ENCODE data around the gene HYAL2. TPM values are rescaled to one million over a fixed set of nuclear protein-coding genes. Genes with fewer than 3 reads are reported as not detected.

The HYAL2 gene
- polyA plus RNA-seq, 2 of the 4 experiments (the other 2 are of a cell fraction): 24.5 to 31.0 TPM

- WGBS (ENCODE audit: missing lambda C conversion rate): 77% methylated on average over 15 of the region's 53 CpGs
- ChIA-PET POLR2A (no interaction called here), CTCF (interaction anchor here (1.6 to 4.1 kb wide), 2 partner anchors 18 to 178 kb away, joined by 4 to 14 read pairs; no protein-coding TSS in a partner anchor)
- Histone ChIP-seq H3K4me2 (no peak overlapping the region), H3K4me3 (no peak overlapping the region), H3K9me3 (no peaks in the 10 kb centered on the region), H3K27ac (no peak overlapping the region), H3K4me1 (no peaks in the 10 kb centered on the region)
- FAIRE-seq (no peak), DNase-seq (ENCODE audit: low read depth in 1 of 2, low spot score in 1 of 2) (no peak), ATAC-seq (peak in 1 of 2 experiments; percentile 47; a peak in 3 of 6 replicates)
- TF ChIP-seq RCOR1 (IDR thresholded peaks at IDR 0.05; ENCODE audit: low read depth, low read length): no peak
Measured at GRCh38 chr3:50365080-50365841, 42.7 kb upstream of the HYAL2 start.

GRCh38 chr3:50364573-50365079 is 42.1 kb upstream of the HYAL2 start:
- POLR2A ChIA-PET: no interaction called here
- TF ChIP-seq NFE2L2 (conservative IDR thresholded peaks at IDR 0.05; ENCODE audit: low read length): no peak
- no peak for TF ChIP-seq PHF8 (IDR thresholded peaks at IDR 0.05; ENCODE audit: borderline replicate concordance, low read depth)
- no peak for TF ChIP-seq USF2 (IDR thresholded peaks at IDR 0.05)
- TF ChIP-seq EP300 (IDR thresholded peaks at IDR 0.05): no peak
- no peak for TF ChIP-seq ATOH8 (CRISPR knock-in tag; IDR thresholded peaks at IDR 0.05; ENCODE audit: low read depth)
- TF ChIP-seq PBX3 (IDR thresholded peaks at IDR 0.05): no peak
- TF ChIP-seq MAZ (IDR thresholded peaks at IDR 0.05; ENCODE audit: borderline replicate concordance, low read depth, low read length): no peak
- no peak for TF ChIP-seq EHF (CRISPR knock-in tag; IDR thresholded peaks at IDR 0.05)
- TF ChIP-seq HOXA7 (CRISPR knock-in tag; IDR thresholded peaks at IDR 0.05): no peak
- no peak for TF ChIP-seq BHLHE40 (IDR thresholded peaks at IDR 0.05; ENCODE audit: low read depth, low read length)
- TF ChIP-seq, protein P1, sequence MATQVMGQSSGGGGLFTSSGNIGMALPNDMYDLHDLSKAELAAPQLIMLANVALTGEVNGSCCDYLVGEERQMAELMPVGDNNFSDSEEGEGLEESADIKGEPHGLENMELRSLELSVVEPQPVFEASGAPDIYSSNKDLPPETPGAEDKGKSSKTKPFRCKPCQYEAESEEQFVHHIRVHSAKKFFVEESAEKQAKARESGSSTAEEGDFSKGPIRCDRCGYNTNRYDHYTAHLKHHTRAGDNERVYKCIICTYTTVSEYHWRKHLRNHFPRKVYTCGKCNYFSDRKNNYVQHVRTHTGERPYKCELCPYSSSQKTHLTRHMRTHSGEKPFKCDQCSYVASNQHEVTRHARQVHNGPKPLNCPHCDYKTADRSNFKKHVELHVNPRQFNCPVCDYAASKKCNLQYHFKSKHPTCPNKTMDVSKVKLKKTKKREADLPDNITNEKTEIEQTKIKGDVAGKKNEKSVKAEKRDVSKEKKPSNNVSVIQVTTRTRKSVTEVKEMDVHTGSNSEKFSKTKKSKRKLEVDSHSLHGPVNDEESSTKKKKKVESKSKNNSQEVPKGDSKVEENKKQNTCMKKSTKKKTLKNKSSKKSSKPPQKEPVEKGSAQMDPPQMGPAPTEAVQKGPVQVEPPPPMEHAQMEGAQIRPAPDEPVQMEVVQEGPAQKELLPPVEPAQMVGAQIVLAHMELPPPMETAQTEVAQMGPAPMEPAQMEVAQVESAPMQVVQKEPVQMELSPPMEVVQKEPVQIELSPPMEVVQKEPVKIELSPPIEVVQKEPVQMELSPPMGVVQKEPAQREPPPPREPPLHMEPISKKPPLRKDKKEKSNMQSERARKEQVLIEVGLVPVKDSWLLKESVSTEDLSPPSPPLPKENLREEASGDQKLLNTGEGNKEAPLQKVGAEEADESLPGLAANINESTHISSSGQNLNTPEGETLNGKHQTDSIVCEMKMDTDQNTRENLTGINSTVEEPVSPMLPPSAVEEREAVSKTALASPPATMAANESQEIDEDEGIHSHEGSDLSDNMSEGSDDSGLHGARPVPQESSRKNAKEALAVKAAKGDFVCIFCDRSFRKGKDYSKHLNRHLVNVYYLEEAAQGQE (IDR thresholded peaks at IDR 0.05): no peak
- TF ChIP-seq HOXB5 (CRISPR knock-in tag; IDR thresholded peaks at IDR 0.05): no peak
- no peak for DNase-seq (ENCODE audit: low read depth in 1 of 2, low spot score in 1 of 2)
- Histone ChIP-seq H3K27ac (no peak overlapping the region), H3K4me2 (no peak overlapping the region), H3K9me3 (no peaks in the 10 kb centered on the region), H3K4me1 (no peaks in the 10 kb centered on the region), H3K4me3 (no peak overlapping the region)
- CTCF ChIA-PET: interaction anchor here (0.6 to 4.1 kb wide), 3 partner anchors 12 to 1237 kb away, joined by 3 to 14 read pairs (median 3); no protein-coding TSS in a partner anchor
- 91% methylated on average over 31 of the region's 48 CpGs for WGBS (ENCODE audit: missing lambda C conversion rate)
- ATAC-seq: no peak
- no peak for FAIRE-seq

DNA sequence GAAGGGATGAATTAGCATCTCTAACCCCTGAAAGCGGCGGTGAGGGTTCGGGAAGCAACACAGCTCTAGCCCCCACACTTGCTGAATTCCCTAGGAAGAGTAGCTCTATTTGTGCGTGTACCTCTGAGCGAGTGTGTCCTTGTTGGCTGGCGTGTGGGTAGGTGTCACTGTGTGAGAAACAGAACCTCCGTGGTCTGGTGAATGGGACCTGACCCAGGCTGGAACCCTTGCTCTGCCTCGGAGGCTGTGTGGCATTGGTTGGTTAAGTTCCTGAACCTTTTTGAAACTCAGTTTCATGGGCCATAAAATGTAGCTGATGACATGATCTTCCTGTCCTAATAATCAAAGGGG is 37.2 kb upstream of the HYAL2 start:
- Histone ChIP-seq H3K4me3 (no peak overlapping the region; the same call in 2 of the 3 replicates), H3K9me3 (no peaks in the 10 kb centered on the region), H3K27ac (peak overlapping the region in 1 of 2 experiments; percentile 53; a peak in 3 of 6 replicates), H3K4me2 (peak overlapping the region; percentile 64; the same call in 2 of the 3 replicates), H3K4me1 (peaks cover 25% of the 10 kb centered on the region)
- FAIRE-seq (no peak), ATAC-seq (peak; percentile 19 to 35; a peak in 5 of 6 replicates), DNase-seq (ENCODE audit: low read depth in 1 of 2, low spot score in 1 of 2) (no peak)
- ChIA-PET CTCF (interaction anchor here (1.6 kb wide), 1 partner anchor 10 kb away, joined by 4 read pairs; no protein-coding TSS in a partner anchor), POLR2A (interaction anchor here (0.8 to 1.6 kb wide), 2 partner anchors 9 kb away, joined by 5 read pairs; partner anchors contain the start of genes CYB561D2 and NPRL2)
- TF ChIP-seq, protein P2, sequence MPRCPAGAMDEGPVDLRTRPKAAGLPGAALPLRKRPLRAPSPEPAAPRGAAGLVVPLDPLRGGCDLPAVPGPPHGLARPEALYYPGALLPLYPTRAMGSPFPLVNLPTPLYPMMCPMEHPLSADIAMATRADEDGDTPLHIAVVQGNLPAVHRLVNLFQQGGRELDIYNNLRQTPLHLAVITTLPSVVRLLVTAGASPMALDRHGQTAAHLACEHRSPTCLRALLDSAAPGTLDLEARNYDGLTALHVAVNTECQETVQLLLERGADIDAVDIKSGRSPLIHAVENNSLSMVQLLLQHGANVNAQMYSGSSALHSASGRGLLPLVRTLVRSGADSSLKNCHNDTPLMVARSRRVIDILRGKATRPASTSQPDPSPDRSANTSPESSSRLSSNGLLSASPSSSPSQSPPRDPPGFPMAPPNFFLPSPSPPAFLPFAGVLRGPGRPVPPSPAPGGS (IDR thresholded peaks at IDR 0.05): no peak
- TF ChIP-seq KDM5A (IDR thresholded peaks at IDR 0.05) (no peak), RAD21 (conservative IDR thresholded peaks at IDR 0.05 in 1 of 2, IDR thresholded peaks at IDR 0.05 in 1 of 2) (no peak), ELK1 (IDR thresholded peaks at IDR 0.05; ENCODE audit: low read depth, low read length) (no peak), HOXB13 (CRISPR knock-in tag; IDR thresholded peaks at IDR 0.05; ENCODE audit: low read depth) (no peak), FOSB (CRISPR knock-in tag; IDR thresholded peaks at IDR 0.05) (no peak), SREBF2 (IDR thresholded peaks at IDR 0.05) (no peak), MAZ (IDR thresholded peaks at IDR 0.05; ENCODE audit: borderline replicate concordance, low read depth, low read length) (no peak), SMC3 (IDR thresholded peaks at IDR 0.05) (no peak)
- WGBS (ENCODE audit: missing lambda C conversion rate): 19% methylated on average over 7 of the region's 8 CpGs

Data from A549 (cell line).